HL-60/S4 treated with retinoic acid at 250 ng/mL for 4 days and 3 days (cell line): ENCODE results near the gene YIF1B.
"Not testable (repeated sequence)": the region's sequence is repeated elsewhere in the genome, so short reads cannot be mapped to it uniquely, and the experiment has no call there.

ENCODE experiments used
- in situ Hi-C: fragments of 300-500 bp; cut with MboI; formaldehyde crosslinking; loops from 2 replicates; pipeline ENCODE4 v1.7.0; 2022; ENCODE audit warnings: low sequenced_read_pairs

Gene YIF1B

GRCh38 chr19:38277969-38278680 lies 37.6 kb downstream of the YIF1B start:
- in situ Hi-C loops: no loop called here

- in situ Hi-C loops: no loop called here
Measured at GRCh38 chr19:38277549-38277948, 38.2 kb downstream of the YIF1B start.

GRCh38 chr19:38276942-38277517 lies 38.7 kb downstream of the YIF1B start:
- in situ Hi-C loops: no loop called here

- in situ Hi-C loops: no loop called here
Measured at GRCh38 chr19:38274739-38275138, 41.0 kb downstream of the YIF1B start.

GRCh38 chr19:38273499-38273898 lies 42.2 kb downstream of the YIF1B start:
- in situ Hi-C loops: no loop called here

GRCh38 chr19:38270587-38271167 lies 45.1 kb downstream of the YIF1B start:
- in situ Hi-C loops: no loop called here

- in situ Hi-C loops: no loop called here
Measured at GRCh38 chr19:38268539-38268938, 47.2 kb downstream of the YIF1B start.

- in situ Hi-C loops: no loop called here
Measured at GRCh38 chr19:38267761-38268483, 47.8 kb downstream of the YIF1B start.

- in situ Hi-C loops: no loop called here
Measured at GRCh38 chr19:38266981-38267597, 48.7 kb downstream of the YIF1B start.

GRCh38 chr19:38265921-38266429 lies 49.8 kb downstream of the YIF1B start:
- in situ Hi-C loops: no loop called here

- in situ Hi-C loops: no loop called here
Measured at GRCh38 chr19:38265213-38265861, 50.4 kb downstream of the YIF1B start.

GRCh38 chr19:38264486-38265212 lies 51.1 kb downstream of the YIF1B start, which contains the start of gene SPINT2:
Gene SPINT2, plus strand, starts transcription at chr19:38264573. Its CDS starts 320 bp downstream, at chr19:38264893.
- in situ Hi-C loops: no loop called here

- in situ Hi-C loops: no loop called here
Measured at GRCh38 chr19:38263689-38264485, 51.9 kb downstream of the YIF1B start.

- in situ Hi-C loops: no loop called here
Measured at GRCh38 chr19:38262585-38263268, 53.0 kb downstream of the YIF1B start.

GRCh38 chr19:38261942-38262341 lies 53.8 kb downstream of the YIF1B start:
- in situ Hi-C loops: not testable (repeated sequence)

- in situ Hi-C loops: no loop called here
Measured at GRCh38 chr19:38255383-38256014, 60.2 kb downstream of the YIF1B start.

- in situ Hi-C loops: no loop called here
Measured at GRCh38 chr19:38253788-38254187, 62.0 kb downstream of the YIF1B start.
